ENCODE data around the gene UBN1. TPM values are rescaled to one million over a fixed set of nuclear protein-coding genes. Genes with fewer than 3 reads are reported as not detected.

UBN1 gene
- total RNA-seq, 3 donors from 2014 or later: 28.8 to 32.8 (median 29.1) TPM

DNA sequence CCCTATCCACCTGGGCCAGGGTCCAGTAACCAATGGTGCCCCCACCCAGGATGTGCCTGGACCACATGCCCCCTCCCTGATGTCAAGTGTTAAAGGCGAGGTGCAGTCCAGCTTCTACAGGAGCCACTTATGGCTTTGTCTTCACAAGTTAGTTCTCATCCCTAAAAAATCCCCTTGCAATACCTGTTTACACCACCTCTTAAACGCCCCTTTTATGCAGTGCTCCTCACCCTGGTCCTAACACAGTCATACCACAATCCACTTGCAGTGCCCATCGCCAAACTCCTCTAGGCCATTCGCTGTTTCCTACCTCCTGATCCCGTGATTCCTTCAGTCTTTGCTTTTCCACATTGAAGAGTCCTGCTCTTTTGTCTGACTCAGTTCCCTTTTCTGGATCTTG is 7.3 kb upstream of the UBN1 start:
- H3K27ac ChIP-seq: no peak overlapping the region
- TF ChIP-seq, protein P1, sequence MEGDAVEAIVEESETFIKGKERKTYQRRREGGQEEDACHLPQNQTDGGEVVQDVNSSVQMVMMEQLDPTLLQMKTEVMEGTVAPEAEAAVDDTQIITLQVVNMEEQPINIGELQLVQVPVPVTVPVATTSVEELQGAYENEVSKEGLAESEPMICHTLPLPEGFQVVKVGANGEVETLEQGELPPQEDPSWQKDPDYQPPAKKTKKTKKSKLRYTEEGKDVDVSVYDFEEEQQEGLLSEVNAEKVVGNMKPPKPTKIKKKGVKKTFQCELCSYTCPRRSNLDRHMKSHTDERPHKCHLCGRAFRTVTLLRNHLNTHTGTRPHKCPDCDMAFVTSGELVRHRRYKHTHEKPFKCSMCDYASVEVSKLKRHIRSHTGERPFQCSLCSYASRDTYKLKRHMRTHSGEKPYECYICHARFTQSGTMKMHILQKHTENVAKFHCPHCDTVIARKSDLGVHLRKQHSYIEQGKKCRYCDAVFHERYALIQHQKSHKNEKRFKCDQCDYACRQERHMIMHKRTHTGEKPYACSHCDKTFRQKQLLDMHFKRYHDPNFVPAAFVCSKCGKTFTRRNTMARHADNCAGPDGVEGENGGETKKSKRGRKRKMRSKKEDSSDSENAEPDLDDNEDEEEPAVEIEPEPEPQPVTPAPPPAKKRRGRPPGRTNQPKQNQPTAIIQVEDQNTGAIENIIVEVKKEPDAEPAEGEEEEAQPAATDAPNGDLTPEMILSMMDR (IDR thresholded peaks at IDR 0.05): no peak
- no peak for TF ChIP-seq POLR2AphosphoS5 (IDR thresholded peaks at IDR 0.05)
- TF ChIP-seq POLR2A (IDR thresholded peaks at IDR 0.05): no peak
- H3K27me3 ChIP-seq: no peaks in the 10 kb centered on the region
- intact Hi-C loops (cut with DNase I; ENCODE audit: low total_unique reads): no loop called here
- no peaks in the 10 kb centered on the region for H3K36me3 ChIP-seq
- H3K4me1 ChIP-seq: no peaks in the 10 kb centered on the region
- DNase-seq (ENCODE audit: low spot score in 2 of 2): no peak
- no peaks in the 10 kb centered on the region for H3K9me3 ChIP-seq
- no peak overlapping the region for H3K4me3 ChIP-seq

DNA sequence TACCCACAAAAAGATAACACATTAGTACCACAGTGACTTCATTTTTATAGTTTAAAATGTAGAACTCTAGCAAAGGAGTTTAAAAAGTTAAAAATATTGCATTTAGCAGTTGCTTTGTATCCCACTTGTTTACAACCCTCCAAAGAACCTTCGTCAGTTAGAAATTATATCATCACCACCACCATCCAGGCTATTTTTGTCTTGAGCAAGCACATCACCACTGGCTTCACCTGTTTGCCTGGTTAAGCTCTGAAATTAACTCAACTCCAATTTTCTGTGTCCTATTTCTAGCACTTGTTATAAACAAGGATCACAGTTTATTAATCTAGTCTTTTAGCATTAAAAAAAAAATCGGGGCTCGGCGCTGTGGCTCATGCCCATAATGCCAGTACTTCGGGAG is 6.3 kb upstream of the UBN1 start:
- H3K36me3 ChIP-seq: no peaks in the 10 kb centered on the region
- H3K27me3 ChIP-seq: no peaks in the 10 kb centered on the region
- DNase-seq (ENCODE audit: low spot score in 2 of 2): no peak
- H3K27ac ChIP-seq: no peak overlapping the region
- no peaks in the 10 kb centered on the region for H3K9me3 ChIP-seq
- no peak for TF ChIP-seq POLR2AphosphoS5 (IDR thresholded peaks at IDR 0.05)
- no peak for TF ChIP-seq POLR2A (IDR thresholded peaks at IDR 0.05)
- TF ChIP-seq, protein P1 (IDR thresholded peaks at IDR 0.05): no peak
- H3K4me1 ChIP-seq: peaks cover 0 to 3% of the 10 kb centered on the region in 2 donors
- intact Hi-C loops (cut with DNase I; ENCODE audit: low total_unique reads): no loop called here
- H3K4me3 ChIP-seq: no peak overlapping the region

DNA sequence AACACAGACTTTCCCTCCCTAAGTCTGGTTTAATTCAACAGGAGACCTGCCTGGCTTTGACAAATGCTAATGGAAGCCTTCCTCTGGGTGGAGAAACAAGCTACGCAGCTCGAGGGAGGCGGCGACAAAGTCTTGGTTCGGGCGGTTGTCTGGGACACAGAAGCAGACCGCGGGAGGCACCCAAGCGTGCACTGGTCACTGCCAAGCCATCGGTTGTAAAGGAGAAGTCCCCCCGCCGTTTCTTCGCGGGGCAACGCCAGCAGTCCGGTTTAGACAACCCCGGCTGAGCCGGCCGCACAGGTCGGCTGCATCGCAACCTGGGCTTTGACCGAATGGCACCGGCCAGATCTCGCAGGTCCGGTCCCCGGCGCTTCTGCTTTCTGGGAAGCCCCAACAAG is 779 bp upstream of the UBN1 start:
- Histone ChIP-seq H3K27me3 (no peaks in the 10 kb centered on the region), H3K27ac (peak overlapping the region; percentile 94 to 96), H3K4me1 (peaks cover 0 to 13% of the 10 kb centered on the region in 2 donors), H3K9me3 (no peaks in the 10 kb centered on the region), H3K4me3 (peak overlapping the region; percentile 94 to 100 (median 96)), H3K36me3 (no peaks in the 10 kb centered on the region)
- peak in 1 of 2 donors; percentile 41 for DNase-seq (ENCODE audit: low spot score in 2 of 2)
- TF ChIP-seq POLR2AphosphoS5 (IDR thresholded peaks at IDR 0.05) (no peak), POLR2A (IDR thresholded peaks at IDR 0.05) (no peak)
- TF ChIP-seq, protein P1 (IDR thresholded peaks at IDR 0.05): no peak
- intact Hi-C loops (cut with DNase I; ENCODE audit: low total_unique reads): loop anchor here (2.0 kb wide), 1 partner anchor 52 kb away; no protein-coding TSS in a partner anchor

DNA sequence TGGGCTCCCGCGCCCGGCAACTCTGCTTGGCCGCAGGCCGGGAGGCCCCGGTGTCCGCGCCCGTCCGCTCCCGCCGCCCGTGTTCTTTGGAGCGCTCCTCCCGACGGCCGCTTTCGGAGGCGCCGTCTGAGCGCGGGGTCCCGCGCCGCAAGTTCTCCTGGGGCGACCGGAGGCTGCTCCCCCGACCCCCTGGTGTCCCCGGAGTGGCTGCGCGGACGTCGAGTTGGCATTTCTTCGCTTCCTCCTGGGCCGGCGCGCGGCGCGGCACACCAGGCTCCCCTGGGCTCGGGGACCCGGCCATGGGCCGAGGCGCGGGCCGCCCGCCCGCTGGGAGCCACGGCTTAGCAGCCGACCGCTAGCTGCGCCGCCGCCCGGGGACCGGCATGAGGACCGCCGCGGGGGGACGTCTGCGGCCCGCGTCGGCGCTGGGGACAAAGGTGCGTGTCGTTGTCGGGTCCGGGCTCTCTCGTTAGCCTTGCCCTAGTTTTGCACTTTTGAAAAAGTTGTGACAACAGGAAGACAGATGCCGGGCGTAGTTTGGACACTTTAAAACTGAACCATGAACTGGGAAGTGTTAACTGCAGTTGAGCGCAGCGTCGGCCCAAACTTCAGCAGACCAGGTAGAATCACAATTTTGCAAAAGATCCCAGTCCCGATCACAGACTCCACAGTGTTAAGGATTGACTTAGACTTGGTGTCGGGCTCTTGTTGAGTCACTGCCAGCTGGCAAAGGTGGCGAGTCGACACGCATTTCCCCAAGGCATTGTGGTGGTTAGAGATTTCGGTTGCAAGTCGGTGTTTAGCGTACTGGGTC is 700 bp downstream of the UBN1 start:
- H3K36me3 ChIP-seq: no peaks in the 10 kb centered on the region
- no peaks in the 10 kb centered on the region for H3K27me3 ChIP-seq
- TF ChIP-seq POLR2A (IDR thresholded peaks at IDR 0.05) (no peak), POLR2AphosphoS5 (IDR thresholded peaks at IDR 0.05) (peak in 1 of 3 donors; percentile 30)
- H3K9me3 ChIP-seq: no peaks in the 10 kb centered on the region
- H3K27ac ChIP-seq: peak overlapping the region; percentile 94 to 96
- peak; percentile 54 to 68 for DNase-seq (ENCODE audit: low spot score in 2 of 2)
- peaks cover 0 to 13% of the 10 kb centered on the region in 2 donors for H3K4me1 ChIP-seq
- intact Hi-C loops (cut with DNase I; ENCODE audit: low total_unique reads): loop anchor here (2.0 kb wide), 1 partner anchor 51 kb away; no protein-coding TSS in a partner anchor
- peak overlapping the region; percentile 94 to 100 (median 96) for H3K4me3 ChIP-seq

DNA sequence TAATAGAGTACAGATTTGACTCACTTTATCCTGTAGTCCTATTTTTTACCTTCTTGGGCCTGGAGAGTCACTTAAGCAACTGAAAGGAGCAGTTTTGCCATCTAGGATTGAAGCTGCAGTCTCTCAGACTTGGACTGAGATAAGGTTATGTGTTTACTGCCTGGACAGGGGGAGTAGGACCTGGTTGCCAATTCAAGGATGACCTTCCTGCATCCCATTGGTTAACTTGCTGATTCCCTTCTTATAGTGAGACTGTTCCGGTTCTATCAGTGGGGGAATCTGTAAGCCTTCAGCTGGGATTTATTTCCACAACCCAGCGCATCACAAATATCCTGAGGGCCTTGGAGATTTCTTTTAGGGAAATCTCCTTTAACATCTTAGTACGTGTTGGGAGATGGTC is 2.9 kb downstream of the UBN1 start:
- Histone ChIP-seq H3K27ac (no peak overlapping the region), H3K36me3 (no peaks in the 10 kb centered on the region), H3K27me3 (no peaks in the 10 kb centered on the region), H3K4me1 (peaks cover 0 to 13% of the 10 kb centered on the region in 2 donors), H3K4me3 (peak overlapping the region in 1 of 3 donors; percentile 42), H3K9me3 (no peaks in the 10 kb centered on the region)
- intact Hi-C loops (cut with DNase I; ENCODE audit: low total_unique reads): no loop called here
- no peak for DNase-seq (ENCODE audit: low spot score in 2 of 2)
- TF ChIP-seq POLR2A (IDR thresholded peaks at IDR 0.05): no peak
- no peak for TF ChIP-seq POLR2AphosphoS5 (IDR thresholded peaks at IDR 0.05)
- TF ChIP-seq, protein P1 (IDR thresholded peaks at IDR 0.05): no peak
